IMR-90 (cell line): ENCODE measurements around the gene LONP1.

Experiments used
- CTCF ChIP-seq: conservative IDR thresholded peaks from 2 replicates; pipeline ENCODE4 v1.5.1; 2012; ENCODE audit warnings: mild to moderate bottlenecking, low read depth, low read length, improper control_type of control experiment
- NFE2L2 ChIP-seq: fragments of 150-350 bp; IDR thresholded peaks from 2 replicates; pipeline ENCODE4 v1.6.1; 2016; ENCODE audit warnings: low read depth, mild to moderate bottlenecking, low read length
- USF2 ChIP-seq: fragments of 150-350 bp; IDR thresholded peaks from 2 replicates; pipeline ENCODE4 v1.6.1; 2017; ENCODE audit warnings: mild to moderate bottlenecking, antibody characterized with exemption, low read length, low read depth

DNA sequence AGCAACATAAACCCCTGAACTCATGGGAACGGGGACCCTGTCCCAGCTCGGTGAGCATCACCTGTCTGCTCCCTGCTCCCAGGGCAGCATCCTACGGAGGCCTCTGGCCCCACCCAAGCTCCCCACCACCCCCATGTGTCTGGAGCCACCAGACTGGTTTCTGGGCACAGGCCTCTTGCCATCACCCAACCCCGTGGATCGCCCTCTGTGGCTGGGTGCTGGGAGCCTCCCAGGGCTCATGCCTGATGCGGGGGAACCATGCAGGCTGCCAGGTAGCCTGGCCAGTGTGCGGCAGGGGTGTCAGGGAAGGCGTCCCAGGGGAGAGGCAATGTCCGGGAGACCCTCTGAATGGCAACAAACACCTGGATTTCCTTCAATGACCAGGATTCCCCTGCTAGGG, 42.4 kb downstream of the LONP1 start:
- no peak for TF ChIP-seq CTCF
- TF ChIP-seq USF2, result no peak
- TF ChIP-seq NFE2L2, result no peak
